Cerebellar nuclear complex (tissue), 1 donor: Measurements from ENCODE around the gene DMBX1.

Experiments used
- DNase-seq, 2 experiments: peaks; one replicate each; lab custom pipeline; 2025; lab: John Stamatoyannopoulos, UW

The DMBX1 gene

GRCh38 chr1:46503421-46503820, 13.8 kb downstream of the DMBX1 start:
- DNase-seq, result no peak

DNA sequence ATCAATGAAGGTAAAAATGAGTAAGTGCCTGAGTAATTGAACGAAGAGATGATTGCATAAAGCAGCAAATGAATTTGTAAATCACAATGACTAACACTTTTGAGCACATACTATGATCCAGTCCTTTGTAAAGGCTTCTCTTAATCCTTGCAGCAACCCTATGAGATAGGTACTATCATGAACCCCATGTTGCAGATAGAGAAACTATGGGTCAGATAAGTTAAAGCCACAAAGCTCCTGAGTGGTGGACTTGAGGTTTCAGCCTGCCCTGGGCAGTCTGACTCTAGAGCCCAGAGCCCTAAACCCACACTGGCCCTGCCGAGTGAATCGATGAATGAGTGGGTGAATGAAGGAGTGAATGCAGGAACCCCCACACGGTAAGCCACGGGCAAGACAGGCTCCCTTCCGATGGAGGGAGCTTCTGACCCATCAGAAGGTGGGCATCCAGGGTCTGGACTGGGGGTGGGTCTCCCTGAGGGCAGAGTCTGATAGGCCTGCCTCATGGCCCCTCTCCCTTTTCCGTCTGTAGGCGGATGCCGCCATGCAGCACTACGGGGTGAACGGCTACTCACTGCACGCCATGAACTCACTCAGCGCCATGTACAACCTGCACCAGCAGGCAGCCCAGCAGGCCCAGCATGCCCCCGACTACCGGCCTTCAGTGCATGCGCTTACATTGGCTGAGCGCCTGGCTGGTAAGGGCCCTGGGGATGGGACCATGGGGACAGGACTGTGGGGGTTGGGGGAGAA, 17.0 kb downstream of the DMBX1 start:
- DNase-seq, result no peak

DNA sequence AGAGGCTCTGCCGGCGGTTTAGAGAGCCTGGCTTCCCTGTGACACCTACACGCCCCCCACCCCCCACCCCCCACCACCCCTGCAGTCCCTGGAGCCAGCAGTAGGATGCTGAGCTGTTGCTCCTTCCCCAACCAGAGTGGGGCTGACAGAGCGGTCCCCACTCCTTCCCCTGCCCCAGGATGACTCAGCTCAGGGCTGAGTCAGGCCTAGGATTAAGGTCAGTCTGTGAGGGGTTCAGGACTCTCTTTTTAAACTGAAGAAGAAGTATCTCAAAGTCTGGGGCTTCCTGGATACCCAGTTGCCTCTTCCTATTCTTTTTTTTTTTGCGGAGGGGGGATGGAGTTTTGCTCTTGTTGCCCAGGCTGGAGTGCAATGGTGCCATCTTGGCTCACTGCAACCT, 19.1 kb downstream of the DMBX1 start:
- DNase-seq, result no peak

GRCh38 chr1:46510341-46510997, 20.8 kb downstream of the DMBX1 start:
- no peak for DNase-seq

GRCh38 chr1:46510998-46511365, 21.3 kb downstream of the DMBX1 start:
- no peak for DNase-seq

DNA sequence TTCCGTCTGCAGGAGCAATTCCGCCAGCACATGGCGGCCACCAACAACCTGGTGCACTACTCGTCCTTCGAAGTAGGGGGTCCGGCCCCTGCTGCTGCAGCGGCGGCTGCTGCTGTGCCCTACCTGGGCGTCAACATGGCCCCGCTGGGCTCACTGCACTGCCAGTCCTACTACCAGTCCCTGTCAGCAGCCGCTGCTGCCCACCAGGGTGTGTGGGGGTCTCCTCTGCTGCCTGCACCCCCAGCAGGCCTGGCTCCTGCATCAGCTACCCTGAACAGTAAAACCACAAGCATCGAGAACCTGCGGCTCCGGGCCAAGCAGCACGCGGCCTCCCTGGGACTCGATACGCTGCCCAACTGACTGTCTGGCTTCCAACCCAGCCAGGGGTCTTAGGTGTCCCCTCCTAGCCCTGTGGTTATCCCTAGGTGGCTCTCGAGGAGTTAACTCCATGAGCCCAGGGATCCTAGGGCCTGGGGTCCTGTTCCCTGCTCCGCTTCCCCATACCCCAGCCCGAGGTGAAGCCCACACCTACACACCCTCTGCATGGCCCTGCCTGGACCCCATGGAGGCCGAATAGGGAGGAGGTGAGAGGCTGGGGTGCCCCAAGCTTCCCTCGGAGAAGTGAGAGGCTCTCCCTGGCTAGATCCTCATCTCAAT, 22.6 kb downstream of the DMBX1 start:
- no peak for DNase-seq

- no peak for DNase-seq
Observed at GRCh38 chr1:46512792-46513190, 23.2 kb downstream of the DMBX1 start.

DNA sequence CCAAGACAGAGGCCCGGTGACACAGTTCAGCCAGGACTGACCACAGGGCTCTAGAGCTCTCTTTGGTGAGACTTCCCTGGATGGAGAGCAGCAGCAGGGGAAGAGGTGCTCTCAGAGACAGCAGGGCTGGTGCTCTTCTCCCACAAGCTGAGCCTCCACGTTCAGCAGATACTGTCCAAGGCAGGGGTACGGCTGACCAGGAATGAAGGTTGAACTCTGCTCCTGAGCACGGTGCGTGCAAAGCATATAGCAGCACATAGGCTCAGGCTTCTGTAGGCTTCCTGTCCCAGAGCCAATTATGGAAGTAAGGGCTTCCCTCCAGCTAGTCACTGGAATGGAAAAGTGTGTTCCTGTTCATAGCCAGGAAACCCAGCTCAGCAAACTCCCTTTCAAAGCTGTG, 23.9 kb downstream of the DMBX1 start:
- no peak for DNase-seq

- DNase-seq, result no peak
Observed at GRCh38 chr1:46515576-46515975, 25.9 kb downstream of the DMBX1 start.

DNA sequence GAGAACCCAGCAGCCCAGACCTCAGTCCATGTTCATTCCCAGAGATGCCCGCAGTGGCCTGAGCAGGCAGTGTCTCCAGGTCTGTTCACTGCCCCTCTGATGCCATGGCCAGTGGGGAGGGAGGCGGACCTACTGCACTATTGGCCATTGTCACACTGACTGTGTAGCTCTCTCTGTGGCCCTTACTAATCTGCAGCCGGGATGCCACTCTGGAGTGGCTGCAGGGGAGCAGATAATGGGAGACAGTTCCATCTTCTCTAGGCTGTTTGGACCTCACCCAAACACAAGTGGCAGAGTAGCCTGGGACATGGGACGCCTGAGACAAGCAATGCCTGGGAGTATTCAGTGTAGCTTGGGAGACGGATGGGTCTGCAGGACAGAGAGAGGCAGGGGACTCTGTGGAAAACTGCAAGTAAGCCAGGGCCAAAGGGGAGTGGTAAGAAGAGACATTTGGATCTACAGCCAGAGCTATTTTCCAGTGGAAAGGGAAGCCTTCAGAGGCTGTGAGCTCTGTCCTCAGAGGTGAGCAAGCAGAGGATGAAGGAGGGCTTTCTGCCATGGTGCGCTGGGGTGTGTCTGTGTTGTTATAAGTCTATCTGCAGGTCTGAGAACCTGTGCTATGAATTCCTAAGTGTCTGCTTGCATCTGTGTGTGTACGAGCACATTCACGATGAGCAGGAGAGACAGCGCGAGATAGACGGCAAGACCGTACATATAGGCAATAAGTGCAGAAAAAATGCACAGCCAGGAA, 26.7 kb downstream of the DMBX1 start:
- no peak for DNase-seq

GRCh38 chr1:46517010-46517600, 27.5 kb downstream of the DMBX1 start:
- DNase-seq, result no peak

- no peak for DNase-seq
Observed at GRCh38 chr1:46517932-46518498, 28.4 kb downstream of the DMBX1 start.

GRCh38 chr1:46519209-46519608, 29.6 kb downstream of the DMBX1 start:
- no peak for DNase-seq

GRCh38 chr1:46520063-46520911, 30.7 kb downstream of the DMBX1 start:
- no peak for DNase-seq

- no peak for DNase-seq
Observed at GRCh38 chr1:46521414-46521813, 31.8 kb downstream of the DMBX1 start.

DNA sequence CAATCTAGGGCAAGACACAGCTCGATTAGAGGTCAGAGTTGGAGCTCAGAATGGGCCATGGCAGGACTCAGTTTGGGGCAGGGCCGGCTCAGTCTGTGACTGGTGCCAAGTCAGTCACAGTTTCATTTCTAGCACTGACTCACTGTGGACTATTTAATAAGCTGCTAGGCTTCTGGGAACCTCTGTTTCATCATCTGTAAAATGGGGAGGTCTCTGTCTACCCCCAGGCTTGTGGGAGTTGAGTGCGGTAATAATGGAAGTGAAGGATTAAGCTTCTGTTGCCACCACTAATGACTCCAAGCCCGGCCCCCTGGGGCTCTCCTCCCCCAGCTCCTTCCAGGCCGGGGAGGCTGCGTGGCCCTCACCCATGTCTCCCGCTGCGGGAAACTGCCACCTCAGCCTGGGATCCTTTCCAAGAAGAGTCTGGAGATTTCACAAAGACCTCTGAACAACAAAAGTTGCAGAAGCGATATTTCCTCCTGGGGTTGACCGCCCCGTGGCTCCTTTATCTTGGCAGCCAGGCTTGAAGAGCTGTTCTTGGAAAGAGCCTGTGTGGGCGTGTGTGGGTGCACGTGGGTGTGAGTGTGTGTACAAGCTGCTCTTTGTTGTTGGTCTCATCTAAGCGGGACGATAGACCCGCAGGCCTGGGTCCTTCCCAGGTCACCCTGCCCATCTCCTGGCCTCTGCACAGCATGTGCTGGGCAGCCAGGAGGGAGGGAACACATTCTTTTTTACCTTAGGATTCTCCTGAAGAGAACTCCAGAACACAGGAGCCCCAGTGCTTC, 32.7 kb downstream of the DMBX1 start:
- DNase-seq, result no peak

DNA sequence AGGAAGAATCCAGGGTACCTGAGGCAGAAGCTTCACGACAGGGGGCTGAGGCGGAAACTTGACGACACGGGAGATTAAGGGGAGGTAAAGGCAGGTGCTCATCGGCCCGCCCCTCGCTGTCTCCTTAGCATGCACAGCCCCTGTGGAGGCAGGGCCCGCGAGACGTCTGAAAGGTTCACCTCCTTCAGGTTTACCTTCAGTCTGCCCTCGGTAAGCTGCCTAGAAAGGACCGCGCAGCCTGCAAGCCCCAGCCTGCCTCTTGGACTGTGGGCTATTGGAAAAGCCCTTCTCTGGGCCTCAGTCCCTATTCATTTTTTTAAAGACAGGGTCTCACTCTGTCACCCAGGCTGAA, 33.3 kb downstream of the DMBX1 start:
- no peak for DNase-seq

DNA sequence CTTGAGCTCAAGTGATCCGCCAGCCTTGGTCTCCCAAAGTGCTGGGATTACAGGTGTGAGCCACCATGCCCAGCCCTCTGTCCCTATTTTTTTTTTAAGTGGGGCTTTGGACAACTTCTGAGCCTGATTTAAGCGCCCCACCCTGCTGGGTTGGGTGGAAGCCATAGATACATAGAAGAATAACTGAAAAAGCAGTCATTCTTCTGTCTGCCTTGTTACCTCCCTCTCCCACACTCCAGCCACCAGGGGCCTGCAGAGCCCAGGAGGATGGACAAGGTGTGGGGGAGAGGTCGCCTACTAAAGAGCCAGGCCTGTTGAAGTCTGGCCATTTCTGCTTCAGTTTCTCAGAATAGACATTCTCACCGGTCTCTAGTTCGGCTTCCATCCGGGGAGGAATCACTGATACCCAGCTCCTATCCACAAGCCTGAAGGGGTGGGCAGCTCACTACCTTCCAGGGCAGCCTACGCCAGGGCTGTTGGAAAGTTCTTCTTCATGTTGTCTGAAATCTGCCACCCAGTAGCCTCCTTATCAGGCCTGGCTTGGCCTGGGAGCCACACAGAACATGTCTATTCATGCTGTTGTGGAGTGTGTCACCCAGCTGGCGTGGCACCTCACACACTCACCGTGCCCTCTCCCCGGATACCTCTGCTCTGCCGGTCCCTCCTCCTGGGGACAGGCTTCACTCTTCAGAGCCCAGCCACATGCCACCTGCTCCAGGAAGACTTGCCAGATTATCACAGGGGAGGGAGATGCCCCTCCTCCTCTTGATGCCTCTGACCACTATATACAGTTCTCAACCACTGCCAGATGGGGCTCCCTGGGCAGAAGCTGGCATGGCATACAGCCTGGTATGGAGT, 34.1 kb downstream of the DMBX1 start:
- DNase-seq, result no peak

DNA sequence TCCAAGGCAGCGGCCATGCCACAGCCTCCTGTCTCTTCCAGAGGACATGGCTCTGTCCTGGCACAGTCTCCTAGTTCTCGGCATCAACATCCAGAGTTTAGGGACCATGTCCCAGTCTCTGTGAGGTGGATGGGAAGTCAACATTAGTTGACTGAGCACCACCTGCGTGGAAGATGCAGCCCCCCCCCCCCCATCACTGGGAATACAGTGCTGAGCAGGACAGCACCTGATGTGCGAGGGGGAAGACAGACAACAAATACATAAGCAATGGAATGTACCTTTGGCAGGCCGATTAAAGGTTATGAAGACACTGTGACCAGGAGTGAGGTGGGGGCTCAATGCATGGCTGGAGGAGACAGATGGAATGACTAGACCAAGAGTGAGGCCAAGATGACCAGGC, 35.2 kb downstream of the DMBX1 start:
- DNase-seq, result no peak
